Common myeloid progenitor, CD34-positive (primary cell): ENCODE results near the gene RBM15.

Experiments
- CTCF ChIA-PET: fragments of 350-600 bp; sonication (Branson Sonifier 250); formaldehyde crosslinking; loops from one replicate; lab custom pipeline; 2021; ENCODE audit warnings: antibody characterized with exemption; lab: Charles Lee
- POLR2A ChIA-PET: fragments of 350-600 bp; sonication (Branson Sonifier 250); formaldehyde crosslinking; loops from one replicate; lab custom pipeline; 2021; ENCODE audit warnings: antibody characterized with exemption; lab: Charles Lee
- DNase-seq, 3 donors: peaks; one replicate each; pipeline versions ENCODE4 v3.0.0 to v3.0.0-alpha.2; 2013
- H3K27ac ChIP-seq, 2 experiments: 1 replicate in 1 of 2; 2 replicates in 1 of 2; pipeline ENCODE4 v1.7.0; 2013; ENCODE audit warnings: inconsistent platforms in 2 of 2, low read length in 2 of 2, mild to moderate bottlenecking in 2 of 2, low read depth in 1 of 2, moderate library complexity in 1 of 2; ENCODE audit not compliant: severe bottlenecking in 2 of 2, insufficient read depth in 1 of 2, poor library complexity in 1 of 2
- H3K27me3 ChIP-seq, 5 experiments: replicated peaks in 2 of 5; 1 replicate in 3 of 5; 2 replicates in 2 of 5; pipeline versions ENCODE4 v1.6.1 to v1.7.0; 2013; ENCODE audit warnings: low read length in 4 of 5, mild to moderate bottlenecking in 2 of 5, moderate library complexity in 2 of 5, inconsistent platforms in 1 of 5; ENCODE audit not compliant: insufficient read depth in 5 of 5, control insufficient read depth in 4 of 5
- H3K36me3 ChIP-seq, 4 experiments: 1 replicate in 2 of 4; 2 replicates in 2 of 4; pipeline versions ENCODE4 v1.6.1 to v1.7.0; 2013; ENCODE audit warnings: low read length in 3 of 4, control low read depth in 1 of 4, mild to moderate bottlenecking in 1 of 4; ENCODE audit not compliant: control insufficient read depth in 4 of 4, insufficient read depth in 4 of 4
- H3K4me1 ChIP-seq, 4 experiments: 1 replicate in 3 of 4; 2 replicates in 1 of 4; pipeline versions ENCODE4 v1.6.1 to v1.7.1; 2013; ENCODE audit warnings: low read length in 3 of 4, mild to moderate bottlenecking in 3 of 4, control low read depth in 1 of 4, inconsistent platforms in 1 of 4, moderate library complexity in 1 of 4; ENCODE audit not compliant: control insufficient read depth in 4 of 4, insufficient read depth in 4 of 4; ENCODE audit errors: control extremely low read depth in 1 of 4
- H3K4me3 ChIP-seq, 7 experiments: 1 replicate in 4 of 7; 2 replicates in 3 of 7; pipeline versions ENCODE4 v1.5.1 to v1.7.0; 2013; ENCODE audit warnings: mild to moderate bottlenecking in 7 of 7, low read length in 6 of 7, moderate library complexity in 6 of 7, inconsistent platforms in 2 of 7, low read depth in 2 of 7, control low read depth in 1 of 7; ENCODE audit not compliant: insufficient read depth in 4 of 7, control insufficient read depth in 1 of 7; ENCODE audit errors: extremely low read depth in 1 of 7
- H3K9me3 ChIP-seq, 5 experiments: 1 replicate in 4 of 5; 2 replicates in 1 of 5; pipeline versions ENCODE4 v1.6.1 to v1.7.1; 2013; ENCODE audit warnings: low read length in 4 of 5, mild to moderate bottlenecking in 2 of 5, inconsistent platforms in 1 of 5, low read depth in 1 of 5, moderate library complexity in 1 of 5; ENCODE audit not compliant: control insufficient read depth in 4 of 5, insufficient read depth in 2 of 5; ENCODE audit errors: control extremely low read depth in 1 of 5
- WGBS: methylation state at CpG from one replicate; pipeline ENCODE4 v1.1.5; 2013; ENCODE audit not compliant: insufficient coverage; 5-methylcytosine and 5-hydroxymethylcytosine counted together

RBM15 gene

GRCh38 chr1:110328700-110329099, 10.5 kb upstream of the RBM15 start:
- H3K27me3 ChIP-seq = no peaks in the 10 kb centered on the region
- H3K4me1 ChIP-seq = no peaks in the 10 kb centered on the region
- DNase-seq = no peak
- H3K27ac ChIP-seq = no peak overlapping the region
- no peaks in the 10 kb centered on the region for H3K9me3 ChIP-seq
- CTCF ChIA-PET = interaction anchor here (1.1 to 2.4 kb wide), 3 partner anchors 9 to 121 kb away, joined by 5 to 12 read pairs (median 8); partner anchors contain the start of gene RBM15
- no peaks in the 10 kb centered on the region for H3K36me3 ChIP-seq
- H3K4me3 ChIP-seq = no peak overlapping the region
- POLR2A ChIA-PET = no interaction called here
- WGBS = 100% methylated on average over 3 of the region's 3 CpGs

- no peak for DNase-seq
- no peaks in the 10 kb centered on the region for H3K36me3 ChIP-seq
- H3K9me3 ChIP-seq = no peaks in the 10 kb centered on the region
- 100% methylated on average over 1 of the region's 1 CpG for WGBS
- no peak overlapping the region for H3K27ac ChIP-seq
- no peaks in the 10 kb centered on the region for H3K27me3 ChIP-seq
- H3K4me3 ChIP-seq = no peak overlapping the region
- CTCF ChIA-PET = interaction anchor here (0.8 to 6.5 kb wide), 7 partner anchors 11 to 161 kb away, joined by 3 to 47 read pairs (median 8); no protein-coding TSS in a partner anchor
- H3K4me1 ChIP-seq = peaks cover 7 to 26% (median 22%) of the 10 kb centered on the region in 4 experiments
- POLR2A ChIA-PET = interaction anchor here (1.2 kb wide), 1 partner anchor 22 kb away, joined by 4 read pairs; no protein-coding TSS in a partner anchor
These were observed 3.9 kb upstream of the RBM15 start for GRCh38 chr1:110335265-110335664.

- no peak for DNase-seq
- ChIA-PET CTCF (interaction anchor here (1.3 to 6.5 kb wide), 8 partner anchors 12 to 129 kb away, joined by 4 to 47 read pairs (median 12); partner anchors contain the start of gene LAMTOR5), POLR2A (no interaction called here)
- Histone ChIP-seq H3K4me1 (peaks cover 11 to 38% (median 32%) of the 10 kb centered on the region in 4 experiments), H3K4me3 (no peak overlapping the region), H3K9me3 (no peaks in the 10 kb centered on the region), H3K36me3 (peaks cover 0 to 9% (median 6%) of the 10 kb centered on the region in 4 experiments), H3K27me3 (no peaks in the 10 kb centered on the region), H3K27ac (peak overlapping the region in 1 of 2 experiments; percentile 99)
- WGBS = no CpG with 5 or more reads among the region's 1 CpG
These were observed 2.7 kb upstream of the RBM15 start for GRCh38 chr1:110336300-110337039.

GRCh38 chr1:110337704-110338308, 1.4 kb upstream of the RBM15 start:
- no peak for DNase-seq

GRCh38 chr1:110338309-110338885, 780 bp upstream of the RBM15 start:
- H3K4me3 ChIP-seq = peak overlapping the region; percentile 66 to 100 (median 90)
- H3K9me3 ChIP-seq = no peaks in the 10 kb centered on the region
- H3K27ac ChIP-seq = peak overlapping the region; percentile 99
- H3K36me3 ChIP-seq = peaks cover 0 to 27% (median 17%) of the 10 kb centered on the region in 4 experiments
- H3K27me3 ChIP-seq = no peaks in the 10 kb centered on the region
- under 1% methylated on average over 56 of the region's 57 CpGs for WGBS
- H3K4me1 ChIP-seq = peaks cover 14 to 58% (median 44%) of the 10 kb centered on the region in 4 experiments
- peak; percentile 97 to 98 (median 97) for DNase-seq
- POLR2A ChIA-PET = interaction anchor here (0.8 to 2.1 kb wide), 5 partner anchors 11 to 304 kb away, joined by 3 to 8 read pairs (median 4); partner anchors contain the start of gene STRIP1
- CTCF ChIA-PET = interaction anchor here (0.9 to 6.5 kb wide), 15 partner anchors 11 to 537 kb away, joined by 3 to 47 read pairs (median 4); partner anchors contain the start of gene LAMTOR5

More at GRCh38 chr1:110337704-110338308, 1.4 kb upstream of the RBM15 start:
- peaks cover 0 to 21% (median 14%) of the 10 kb centered on the region in 4 experiments for H3K36me3 ChIP-seq
- WGBS = 0% methylated on average over 30 of the region's 36 CpGs
- H3K4me3 ChIP-seq = peak overlapping the region; percentile 66 to 100 (median 90)
- ChIA-PET CTCF (interaction anchor here (0.9 to 6.5 kb wide), 13 partner anchors 10 to 538 kb away, joined by 3 to 47 read pairs (median 4); partner anchors contain the start of gene LAMTOR5), POLR2A (interaction anchor here (1.0 to 2.1 kb wide), 4 partner anchors 11 to 303 kb away, joined by 3 to 8 read pairs (median 4); partner anchors contain the start of gene STRIP1)
- peaks cover 14 to 52% (median 43%) of the 10 kb centered on the region in 4 experiments for H3K4me1 ChIP-seq
- H3K27ac ChIP-seq = peak overlapping the region; percentile 99
- H3K9me3 ChIP-seq = no peaks in the 10 kb centered on the region
- H3K27me3 ChIP-seq = no peaks in the 10 kb centered on the region

GRCh38 chr1:110339407-110340206, 430 bp downstream of the RBM15 start:
- Histone ChIP-seq H3K36me3 (peaks cover 0 to 34% (median 19%) of the 10 kb centered on the region in 4 experiments), H3K4me3 (peak overlapping the region; percentile 81 to 100 (median 99)), H3K27ac (peak overlapping the region; percentile 94 to 99), H3K27me3 (no peaks in the 10 kb centered on the region), H3K9me3 (no peaks in the 10 kb centered on the region), H3K4me1 (peaks cover 16 to 64% (median 48%) of the 10 kb centered on the region in 4 experiments)
- under 1% methylated on average over 63 of the region's 77 CpGs for WGBS
- ChIA-PET CTCF (interaction anchor here (0.6 to 6.5 kb wide), 18 partner anchors 9 to 990 kb away, joined by 3 to 47 read pairs (median 4); partner anchors contain the start of gene LAMTOR5), POLR2A (interaction anchor here (0.8 to 2.1 kb wide), 2 partner anchors 10 to 129 kb away, joined by 3 to 8 read pairs; no protein-coding TSS in a partner anchor)
- DNase-seq = peak; percentile 34 to 73 (median 62)
